Activated T-cell treated with anti-CD3 and anti-CD28 coated beads for 4 hours (primary cell): ENCODE data around the gene CLBA1.

Experiments used
- DNase-seq: peaks from one replicate; pipeline ENCODE4 v3.0.0-alpha.2; 2020

Gene CLBA1

DNA sequence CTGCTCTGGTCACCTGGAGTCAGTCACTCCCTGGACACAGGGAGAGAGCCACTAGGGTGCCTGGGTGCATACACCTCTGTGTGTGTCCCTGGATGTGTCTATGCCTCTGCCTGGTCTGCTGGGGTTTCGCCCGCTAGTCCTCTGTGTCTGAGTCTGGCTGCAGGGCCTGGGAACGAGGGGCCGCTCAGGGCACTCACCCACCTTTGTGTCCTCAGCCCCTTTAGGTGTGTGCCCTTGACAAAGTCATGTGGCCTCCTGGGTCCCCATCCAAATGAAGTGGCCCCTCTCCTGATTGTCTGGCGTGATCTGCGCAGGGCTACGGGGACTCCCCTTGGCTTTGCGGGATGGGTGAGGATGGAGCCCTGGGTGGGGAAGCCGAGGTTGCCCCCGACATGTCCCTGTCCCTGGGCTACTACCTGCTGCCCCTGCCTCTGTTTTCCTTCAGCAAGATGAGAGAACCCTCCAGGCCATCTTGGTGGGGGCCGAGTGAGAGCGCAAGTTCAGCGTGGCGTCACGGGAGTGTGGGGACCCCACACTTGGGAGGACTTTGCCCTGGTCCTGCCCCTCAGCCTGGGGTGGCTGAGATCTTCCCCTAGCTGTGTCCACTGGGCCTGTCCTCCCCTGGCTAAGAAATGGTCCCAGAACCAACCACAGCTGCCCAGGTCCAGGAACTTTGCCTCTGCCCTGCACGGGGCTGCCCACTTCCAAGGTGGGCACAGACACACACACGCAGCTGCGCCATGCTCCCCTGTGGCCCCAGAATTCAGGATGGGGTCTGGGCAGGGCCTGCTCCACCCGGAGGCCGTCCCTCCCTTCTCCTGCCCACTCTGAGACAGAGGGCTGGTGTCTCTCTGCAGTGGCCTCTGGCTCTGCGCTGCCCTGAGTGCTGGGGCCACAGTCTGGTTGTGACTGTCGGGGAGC lies 4.7 kb upstream of the CLBA1 start:
- no peak for DNase-seq

DNA sequence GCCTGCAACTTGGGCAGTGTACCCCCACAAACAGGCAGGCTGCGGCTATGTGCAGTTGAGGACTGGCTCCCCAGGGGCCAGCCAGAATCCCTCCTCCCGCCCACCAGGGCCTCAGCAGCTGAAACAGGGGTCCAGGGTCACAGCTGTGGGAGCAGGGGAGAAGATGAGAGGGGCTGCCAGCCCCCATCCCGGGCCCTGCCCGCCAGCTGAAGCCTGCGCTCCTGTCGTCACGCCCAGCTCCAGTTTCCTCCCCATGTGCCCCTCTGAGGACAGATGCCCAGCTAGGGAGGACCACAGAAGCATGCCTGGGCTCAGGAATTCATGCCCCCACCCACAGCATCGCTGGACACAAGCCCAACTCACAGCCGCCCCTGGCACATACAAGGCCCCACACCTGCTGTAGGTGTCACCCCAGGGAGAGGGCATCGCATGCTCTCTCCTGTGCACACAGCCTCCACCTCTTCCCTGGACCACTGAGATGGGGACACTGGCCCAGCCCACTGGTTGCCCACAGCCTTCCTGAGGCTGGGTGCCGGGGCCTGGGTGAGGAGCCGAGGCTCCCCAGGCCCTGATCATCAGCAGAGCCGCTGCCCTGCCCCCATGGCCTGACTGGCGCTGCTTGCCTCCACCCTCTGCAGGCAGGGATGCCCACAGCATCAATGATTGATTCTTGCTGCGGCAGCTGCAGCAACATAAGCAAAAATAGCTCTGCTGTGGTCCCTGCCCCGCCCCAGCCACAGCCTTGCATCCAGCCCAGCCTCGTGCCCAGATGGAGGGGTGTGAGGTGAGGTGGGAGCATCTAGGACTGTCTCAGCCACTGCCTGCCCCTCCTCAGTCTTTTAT lies 3.7 kb upstream of the CLBA1 start:
- DNase-seq = no peak

DNA sequence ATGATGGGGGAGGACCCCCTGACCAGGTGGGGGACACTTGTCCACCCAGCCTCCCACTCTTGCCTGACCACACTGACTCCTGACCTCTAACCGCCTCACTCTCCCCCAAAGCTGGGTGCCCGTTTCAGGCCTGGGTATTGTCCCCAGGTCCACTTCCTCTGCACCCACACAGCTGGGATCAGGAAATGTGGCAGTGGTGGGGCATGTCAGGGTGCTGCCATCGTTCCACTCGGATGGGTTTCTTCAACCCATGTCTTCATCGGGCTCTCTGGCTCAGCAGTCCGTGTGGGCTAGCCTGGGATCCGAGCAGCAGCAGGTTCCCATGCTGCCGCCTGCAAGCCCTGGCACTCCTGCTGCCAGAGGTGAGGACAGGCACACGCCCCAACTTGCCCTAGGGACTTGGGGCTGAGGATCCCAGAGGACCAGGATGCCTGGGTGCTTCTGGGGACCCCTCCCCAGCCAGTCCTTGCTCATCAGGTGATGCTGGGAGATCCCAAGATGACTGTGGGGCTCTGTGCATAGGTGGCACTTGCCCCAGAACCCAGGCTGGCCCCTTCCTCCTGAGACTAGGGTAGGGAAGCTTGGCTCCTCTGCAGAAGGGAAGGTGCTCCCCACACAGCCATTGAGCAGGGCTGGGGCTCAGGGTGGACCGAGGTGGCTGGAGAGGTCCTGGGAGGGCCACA lies 2.9 kb upstream of the CLBA1 start:
- no peak for DNase-seq

DNA sequence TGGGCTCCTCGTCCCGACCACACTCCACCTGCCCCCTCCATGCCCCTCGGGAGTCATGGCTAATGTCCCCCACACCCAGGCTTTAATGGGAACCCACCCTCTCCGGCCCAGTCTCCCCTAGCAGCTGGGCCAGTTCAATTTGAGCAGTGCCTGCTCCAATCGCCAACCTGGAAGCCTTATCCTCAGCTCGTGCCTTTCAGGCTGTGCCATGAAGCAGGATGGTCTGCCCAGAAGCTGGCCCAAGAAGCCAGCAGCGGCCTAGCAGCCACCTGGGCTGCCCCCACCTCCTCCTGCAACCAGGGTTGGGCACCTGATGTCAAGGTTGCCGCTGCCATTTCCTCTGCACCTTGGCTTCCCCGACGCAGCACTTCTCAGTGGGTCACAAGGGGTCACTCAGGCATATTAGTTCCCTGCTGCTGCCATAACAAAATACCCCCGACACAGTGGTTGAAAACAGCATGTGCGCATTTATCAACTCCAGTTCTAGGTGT lies 2.3 kb upstream of the CLBA1 start:
- DNase-seq = no peak

DNA sequence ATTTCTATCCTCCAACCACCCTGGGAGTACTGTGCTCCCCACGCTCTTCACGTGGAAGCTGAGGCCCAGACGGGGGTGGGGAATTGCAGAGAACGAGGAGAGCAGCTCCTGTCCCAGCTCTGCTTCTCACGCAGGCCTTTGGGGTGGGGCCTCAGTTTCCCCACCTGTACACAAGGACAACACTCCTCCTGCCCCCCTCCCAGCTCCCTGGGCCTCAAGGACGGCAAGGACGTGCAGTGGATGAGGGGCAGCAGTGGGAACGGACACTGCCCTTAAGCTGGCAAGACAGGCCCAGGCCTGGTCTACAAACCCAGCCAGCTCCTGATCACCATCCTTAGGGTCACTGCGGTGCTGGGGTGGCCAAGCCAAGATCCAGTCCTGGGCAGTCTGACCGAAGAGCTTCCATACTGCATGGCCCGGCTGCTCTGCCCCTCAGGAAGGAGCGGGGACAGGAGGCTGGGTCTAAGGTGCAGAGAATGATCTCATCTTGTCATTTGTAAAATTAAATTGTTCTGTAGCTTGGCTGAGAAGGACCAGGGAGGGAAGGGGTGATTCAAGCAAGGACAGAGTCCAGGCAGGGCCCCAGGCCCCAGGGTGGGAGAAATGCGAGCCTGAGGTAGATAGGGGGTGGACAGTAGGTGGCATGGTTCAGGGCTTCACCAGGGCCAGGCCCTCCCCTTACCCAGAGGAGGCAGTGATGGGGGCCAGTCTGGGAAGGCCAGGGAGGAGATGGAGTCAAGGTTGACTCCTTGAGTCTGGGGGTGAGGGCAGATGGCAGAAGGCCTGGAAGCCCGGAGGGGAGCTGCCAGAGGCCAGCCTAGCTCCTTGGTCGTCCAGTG lies 1.3 kb upstream of the CLBA1 start:
- no peak for DNase-seq

DNA sequence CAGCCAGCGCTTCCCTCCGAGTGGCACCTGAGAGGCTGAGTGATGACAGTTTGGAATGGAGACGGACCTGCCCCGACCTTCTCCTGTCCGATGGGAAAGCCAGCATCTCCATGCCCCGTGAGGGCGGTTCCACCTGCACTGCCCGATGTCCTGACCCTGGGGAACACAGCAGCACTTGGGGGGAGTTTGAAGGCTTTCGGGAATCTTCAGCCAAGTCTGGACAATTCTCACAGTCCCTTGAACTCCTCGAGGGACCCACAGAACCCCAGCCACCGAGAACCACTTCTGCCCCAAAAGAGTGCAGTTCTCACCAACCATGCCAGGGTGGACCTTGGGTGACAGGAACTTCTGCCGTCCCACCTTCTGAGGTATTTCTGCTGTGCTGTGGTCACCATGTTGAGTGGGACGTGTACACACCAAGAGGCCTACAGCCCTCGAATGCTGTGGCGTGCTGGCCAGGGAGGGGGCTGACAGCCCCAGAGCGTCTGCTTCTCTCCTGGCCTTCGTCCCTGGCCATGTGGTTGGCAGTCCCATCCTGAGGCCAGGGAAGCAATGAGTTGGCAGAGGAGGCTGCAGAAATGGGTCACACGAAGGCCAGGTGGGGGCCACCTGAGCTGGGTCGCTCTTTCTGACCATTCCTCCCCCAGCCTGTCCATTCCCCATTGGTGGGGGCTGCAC lies 1.0 kb downstream of the CLBA1 start:
- no peak for DNase-seq

DNA sequence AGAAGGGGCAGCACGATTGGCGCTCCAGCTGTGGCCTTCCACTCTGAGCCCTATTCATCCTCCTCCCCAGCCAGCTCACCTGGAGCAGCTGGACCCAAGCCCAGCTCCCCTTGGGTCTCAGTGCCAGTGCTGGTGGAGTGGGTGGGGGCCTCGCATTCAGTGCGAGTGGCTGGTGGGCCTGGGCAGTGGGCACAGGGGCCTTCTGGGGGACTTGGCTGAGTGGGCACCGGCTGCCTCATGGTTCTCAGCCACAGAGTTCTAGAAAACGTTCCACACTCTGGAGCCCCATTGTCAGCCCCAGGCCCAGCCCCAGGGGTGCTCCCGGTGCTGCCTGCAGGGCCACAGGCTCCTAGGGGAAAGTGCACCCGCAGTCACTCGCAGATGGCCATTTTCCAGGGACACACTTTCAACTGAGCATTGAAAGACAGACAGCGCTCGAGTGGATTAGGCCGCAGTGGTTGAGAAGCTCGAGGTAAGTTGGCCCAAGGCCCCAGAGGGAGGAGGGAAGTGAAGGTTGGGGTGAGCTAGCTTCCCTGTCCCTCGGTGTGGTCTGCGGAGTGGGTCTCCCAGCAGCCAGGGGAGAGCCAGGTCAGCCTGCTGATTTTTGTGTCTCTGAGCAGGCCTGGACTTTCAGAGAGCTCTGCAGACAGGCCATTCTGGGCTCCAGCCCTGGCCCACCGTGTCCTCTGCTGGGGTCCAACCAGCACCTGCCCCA lies 3.8 kb downstream of the CLBA1 start:
- no peak for DNase-seq

DNA sequence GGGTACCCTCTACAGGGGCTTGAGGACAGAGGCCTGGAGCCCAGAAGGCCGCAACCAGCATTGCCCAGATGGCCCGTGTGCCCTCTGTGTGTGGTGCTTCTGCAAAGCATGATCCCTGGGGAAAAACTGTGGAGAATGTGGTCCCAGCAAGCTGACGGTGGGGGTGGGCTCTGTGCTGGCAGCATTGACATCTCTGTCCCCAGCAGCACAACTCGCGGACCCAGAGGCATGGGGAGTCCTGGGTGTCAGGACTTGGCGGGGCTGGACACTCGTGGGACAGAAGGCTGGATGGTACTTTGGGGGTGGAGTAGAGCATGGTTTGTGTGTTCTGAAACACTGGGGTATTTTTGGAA lies 4.3 kb downstream of the CLBA1 start:
- DNase-seq = no peak

DNA sequence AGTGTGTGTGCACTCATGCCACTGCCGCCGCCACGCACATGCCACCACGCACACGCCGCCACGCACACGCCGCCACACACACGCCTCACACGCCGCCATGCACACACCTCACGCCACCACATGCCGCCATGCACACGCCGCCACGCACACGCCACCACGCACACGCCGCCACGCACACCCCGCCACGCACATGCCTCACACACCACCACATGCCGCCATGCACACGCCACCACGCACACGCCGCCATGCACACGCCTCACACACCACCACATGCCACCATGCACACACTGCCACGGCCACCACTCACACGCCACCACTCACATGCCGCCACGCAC lies 6.3 kb downstream of the CLBA1 start:
- no peak for DNase-seq

DNA sequence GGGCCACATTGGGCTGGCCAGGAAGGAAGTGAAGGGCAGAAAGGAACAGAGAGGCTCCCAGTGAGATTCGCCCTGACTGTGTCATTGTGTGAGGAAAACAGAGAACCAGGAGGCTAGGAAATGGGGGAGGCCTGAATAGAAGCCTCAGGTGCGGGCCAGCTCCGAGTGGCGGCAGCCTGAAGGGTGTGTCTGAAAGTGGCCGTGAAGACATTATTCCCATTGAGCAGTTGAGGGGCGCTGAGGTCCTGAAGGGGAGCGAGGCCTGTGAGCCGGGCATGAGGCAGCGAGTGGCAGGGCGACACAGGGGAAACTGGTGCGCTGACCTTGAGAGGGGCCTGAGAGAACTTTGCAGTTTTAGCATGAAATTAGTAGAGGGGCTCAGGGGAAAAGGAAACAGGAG lies 6.9 kb downstream of the CLBA1 start:
- no peak for DNase-seq

DNA sequence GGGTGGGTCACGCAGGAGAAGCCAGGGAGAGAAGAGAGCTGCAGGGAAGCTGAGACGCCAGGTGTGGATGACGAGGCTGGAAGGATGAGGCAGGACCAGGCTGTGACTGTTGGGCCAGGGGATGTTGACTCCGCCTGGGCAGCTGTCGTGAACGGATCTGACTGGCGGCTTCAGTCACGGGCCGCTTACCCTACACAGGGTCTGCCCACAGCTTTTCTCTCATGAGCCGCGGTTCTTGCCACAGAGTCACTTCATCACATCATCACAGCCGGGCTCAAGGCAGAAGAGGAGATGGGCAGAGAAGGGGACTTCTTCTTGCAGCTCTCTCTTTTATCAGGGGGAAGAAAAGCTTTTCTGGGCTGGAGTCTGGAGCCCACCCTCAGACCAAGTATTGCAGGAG lies 7.7 kb downstream of the CLBA1 start:
- no peak for DNase-seq

DNA sequence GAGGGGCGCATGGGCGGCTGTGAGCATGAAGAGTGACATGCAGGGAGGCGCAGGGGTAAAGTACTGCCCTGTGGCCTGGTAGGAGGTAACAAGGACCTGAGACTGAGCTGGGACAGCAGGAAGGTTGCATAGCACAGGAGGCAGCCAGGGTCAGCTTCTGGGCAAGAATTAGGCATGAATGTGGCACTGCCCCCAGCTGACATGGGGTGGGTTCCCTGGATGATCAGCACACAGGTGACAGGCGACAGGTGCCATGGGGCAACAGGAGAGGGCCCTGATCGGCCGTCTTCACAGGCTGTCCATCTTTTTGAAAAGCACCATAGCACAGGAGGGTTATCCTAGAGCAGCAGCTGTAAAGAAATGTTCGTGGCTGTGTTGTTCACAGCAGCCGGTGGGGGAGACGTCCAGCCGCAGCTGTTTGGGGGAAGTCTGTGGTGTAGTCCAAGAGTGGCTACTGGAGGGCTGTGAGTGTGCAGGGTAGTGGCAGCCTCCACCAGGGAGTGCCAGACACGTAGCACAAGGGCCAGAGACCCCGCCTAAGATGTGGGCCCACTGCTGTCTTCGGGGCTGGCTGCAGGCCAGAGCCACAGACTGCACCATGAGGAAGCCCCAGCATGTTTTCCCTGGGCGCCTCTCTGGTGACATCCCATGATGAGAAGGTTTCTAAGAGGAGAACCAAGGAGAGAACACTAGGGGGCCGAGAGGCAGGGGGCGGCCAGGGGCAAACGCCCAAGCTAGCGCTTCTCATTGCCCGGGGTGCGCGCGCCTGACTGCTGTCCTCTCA lies 8.4 kb downstream of the CLBA1 start:
- no peak for DNase-seq

DNA sequence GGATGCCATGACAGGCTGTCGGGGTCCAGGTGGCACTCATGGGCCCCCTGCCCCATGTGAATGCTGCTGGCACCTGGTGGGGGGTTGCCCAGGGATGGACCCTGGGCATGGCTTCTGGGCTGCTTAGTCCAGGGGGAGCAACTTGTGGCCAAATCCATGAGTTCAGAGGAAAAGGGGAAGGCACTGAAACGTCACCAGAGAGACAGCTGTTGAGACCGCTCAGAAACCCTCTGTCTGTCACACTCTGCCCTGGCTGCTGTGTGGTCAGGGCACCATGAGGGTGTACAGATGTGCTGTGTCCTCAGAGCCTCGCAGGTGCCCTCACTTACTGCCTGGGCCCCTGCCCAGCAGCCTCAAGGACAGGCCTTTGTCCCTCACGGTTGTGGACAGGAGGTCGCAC lies 9.4 kb downstream of the CLBA1 start:
- DNase-seq = no peak

DNA sequence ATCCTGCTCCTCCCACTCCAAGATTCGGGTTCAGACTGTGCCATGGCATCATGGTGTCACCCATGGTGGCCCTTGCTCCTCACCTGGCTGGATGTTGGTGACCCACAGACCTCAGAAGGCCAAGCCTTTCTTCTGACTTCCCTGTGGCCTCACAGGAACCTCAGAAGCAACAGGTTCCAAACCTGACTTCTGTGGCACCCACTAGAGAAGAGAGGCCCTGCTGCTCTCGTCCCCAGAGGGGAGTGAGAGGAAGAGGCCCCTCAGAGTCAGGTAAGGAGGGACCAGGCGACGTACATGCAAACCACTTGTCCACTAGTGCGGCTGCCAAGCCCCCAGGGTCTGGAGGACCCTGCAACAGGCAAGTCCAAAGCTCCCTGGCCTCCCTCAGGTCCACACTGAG lies 10.4 kb downstream of the CLBA1 start:
- no peak for DNase-seq

DNA sequence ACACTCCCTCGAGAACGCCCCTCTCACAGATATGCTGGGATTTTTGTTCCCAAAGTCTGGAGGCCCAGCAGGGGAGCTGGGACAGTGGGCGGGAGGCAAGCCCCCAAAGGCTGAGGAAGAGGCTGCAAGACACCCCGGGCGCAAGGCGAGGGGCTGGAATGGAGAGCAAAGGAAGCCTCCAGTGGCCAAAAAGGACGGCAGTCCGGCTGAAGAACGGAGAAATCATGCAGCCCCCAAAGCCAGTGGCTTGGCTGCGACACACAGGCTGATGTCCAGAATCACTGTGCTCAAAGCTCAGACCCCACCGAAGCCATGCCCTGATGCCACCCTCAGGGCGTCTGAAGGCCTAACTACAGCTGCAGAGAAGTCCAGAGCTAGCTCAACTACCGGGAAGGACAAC lies 10.9 kb downstream of the CLBA1 start:
- DNase-seq = no peak

DNA sequence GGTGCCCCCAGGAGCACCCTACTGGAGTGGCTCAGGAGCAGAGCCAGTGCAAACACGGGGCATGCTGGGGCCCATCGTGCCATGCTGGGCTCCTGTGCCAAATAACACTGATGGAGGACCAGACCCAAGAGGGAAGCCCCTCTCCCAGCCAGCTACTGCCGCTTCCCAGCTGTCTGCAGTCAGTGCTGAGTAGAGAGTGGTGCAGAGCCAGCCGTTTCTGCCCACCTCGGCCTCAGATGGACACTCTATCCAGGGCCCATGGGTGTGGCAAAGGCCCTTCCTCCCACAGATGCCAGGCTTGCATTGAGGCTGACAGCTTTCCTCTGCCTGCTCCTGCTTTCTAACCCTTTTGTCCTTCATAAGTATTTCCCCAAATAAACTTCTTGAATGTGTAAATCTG lies 13.2 kb downstream of the CLBA1 start:
- DNase-seq = no peak

DNA sequence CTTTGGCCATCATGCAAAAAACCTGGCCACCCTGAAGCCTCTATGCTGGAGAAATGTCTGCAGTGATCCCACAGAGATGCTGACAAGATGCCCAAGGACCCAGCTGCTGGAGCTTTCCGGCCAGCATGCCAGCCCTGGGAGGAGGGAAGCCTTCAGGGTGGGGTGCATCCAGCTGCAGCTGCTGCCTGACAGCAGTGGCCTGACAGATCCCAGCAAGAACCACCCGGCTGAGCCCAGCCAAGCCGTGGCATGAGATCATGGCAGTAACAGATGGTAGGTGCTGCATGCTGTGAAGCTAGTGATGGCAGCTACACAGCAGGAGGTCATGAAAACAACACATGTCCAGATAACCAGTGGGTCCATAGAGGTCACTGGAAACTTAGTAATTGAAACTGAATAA lies 13.8 kb downstream of the CLBA1 start:
- DNase-seq = no peak

DNA sequence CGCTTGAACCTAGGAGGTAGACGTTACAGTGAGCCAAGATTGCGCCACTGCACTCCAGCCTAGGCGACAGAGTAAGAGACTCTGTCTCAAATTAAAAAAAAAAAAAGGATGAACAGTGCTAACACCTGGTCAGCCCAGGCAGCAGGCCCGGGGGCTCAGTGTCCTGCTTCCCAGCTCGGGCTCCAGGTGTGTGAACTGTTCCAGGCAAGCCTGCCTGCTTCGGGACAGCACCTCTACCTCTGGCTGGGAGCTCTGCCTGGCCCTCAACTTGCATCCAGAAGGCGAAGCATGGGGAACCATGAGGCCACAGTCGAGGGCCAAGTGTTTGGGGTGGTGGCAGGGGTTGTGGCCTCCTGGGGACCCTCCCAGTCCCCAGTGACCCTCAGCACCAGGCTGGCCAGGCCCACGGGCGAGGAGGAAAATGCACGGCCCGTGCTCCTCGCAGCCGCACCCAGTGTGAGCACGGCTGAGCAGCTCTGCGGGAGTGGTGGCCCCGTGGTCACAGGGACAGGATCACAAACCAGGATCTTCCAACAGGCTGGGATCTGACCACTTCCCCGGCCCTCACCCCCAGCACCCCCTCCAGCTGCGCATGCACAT lies 19.8 kb downstream of the CLBA1 start:
- no peak for DNase-seq

DNA sequence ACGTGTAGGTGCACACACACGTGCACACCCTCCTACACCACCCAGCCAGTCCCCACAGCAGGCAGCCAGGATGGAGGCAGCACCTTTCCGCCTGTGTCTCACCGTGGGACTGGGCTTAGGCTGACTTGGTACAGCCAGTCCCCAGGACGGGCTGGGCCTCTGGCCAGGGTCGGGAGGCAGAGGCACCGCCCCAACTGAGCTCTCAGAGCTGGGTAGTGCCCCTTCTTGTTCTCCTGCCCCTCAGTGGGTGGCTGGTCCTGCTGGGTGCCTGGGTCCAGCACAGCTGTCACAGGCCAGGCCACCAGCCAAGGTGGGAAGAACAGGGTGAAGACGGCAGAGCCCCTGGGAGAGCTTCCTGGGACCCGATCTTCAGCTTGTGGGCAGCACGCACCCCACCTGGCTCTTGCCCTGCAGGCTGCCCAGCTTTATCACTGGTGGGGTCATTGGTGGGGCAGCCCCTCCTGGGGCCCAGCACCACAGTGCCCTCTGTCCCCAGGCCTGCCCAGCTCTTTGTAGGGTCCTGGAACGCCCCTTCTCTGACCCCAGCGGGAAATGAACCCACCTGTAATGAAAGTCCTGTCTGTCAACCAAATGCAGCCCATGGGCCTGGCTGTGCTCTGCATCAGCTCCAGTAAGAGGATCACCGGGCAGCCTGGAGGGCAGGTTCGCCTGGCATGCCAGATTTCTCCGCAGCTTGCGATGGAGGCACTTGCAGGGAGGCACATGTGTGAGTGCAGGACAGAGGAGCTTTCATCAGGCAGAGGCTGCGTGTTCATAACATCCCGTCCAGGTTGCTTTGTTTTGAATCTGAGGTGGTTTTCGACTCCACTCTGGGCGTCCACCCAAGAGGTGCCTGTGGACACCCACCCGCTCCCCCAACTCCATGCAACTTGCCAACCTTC lies 20.6 kb downstream of the CLBA1 start:
- no peak for DNase-seq
